SK-N-SH (cell line): ENCODE data around the gene B3GALT6. TPM values are rescaled to one million over a fixed set of nuclear protein-coding genes. Genes with fewer than 3 reads are reported as not detected.

Experiments used
- CTCF ChIA-PET: fragments of 300-600, 350-600 bp; formaldehyde crosslinking; extraction: SDS; loops from one replicate; lab custom pipeline; 2021; lab: Yijun Ruan, JAX
- POLR2A ChIA-PET: fragments of 350-600 bp; sonication (Branson Sonifier 250); formaldehyde crosslinking; extraction: SDS; loops from one replicate; lab custom pipeline; 2020; ENCODE audit warnings: antibody characterized with exemption, inconsistent platforms; lab: Yijun Ruan, JAX
- DNase-seq: peaks from one replicate; pipeline ENCODE4 v3.0.0; 2012
- H2AFZ ChIP-seq: fragments of 200-600 bp; sonication (generic); 2 replicates; pipeline ENCODE4 v1.8.1; 2016; ENCODE audit warnings: antibody characterized with exemption, mild to moderate bottlenecking, low read depth
- H3F3A ChIP-seq: fragments of 200-600 bp; sonication (generic); replicated peaks from 2 replicates; pipeline ENCODE3; 2016; ENCODE audit warnings: antibody characterized with exemption, mild to moderate bottlenecking; ENCODE audit not compliant: insufficient read depth
- H3K27ac ChIP-seq, 2 experiments: fragments of 200-500 bp in 1 of 2; fragments of 200-600 bp in 1 of 2; sonication (Bioruptor generic) in 1 of 2; sonication (generic), shearing (Covaris generic) in 1 of 2; 2 replicates each; pipeline versions ENCODE4 v1.5.1 to v1.6.1; 2014 to 2016; ENCODE audit warnings: low read depth in 2 of 2, inconsistent platforms in 1 of 2, low read length in 1 of 2, mild to moderate bottlenecking in 1 of 2, mixed read lengths in 1 of 2
- H3K27me3 ChIP-seq: fragments of 200-600 bp; sonication (generic), shearing (Covaris generic); 2 replicates; pipeline ENCODE4 v1.6.1; 2016; ENCODE audit warnings: mixed run types; ENCODE audit not compliant: insufficient read depth
- H3K36me3 ChIP-seq, 2 experiments: fragments of 200-500 bp in 1 of 2; fragments of 200-600 bp in 1 of 2; sonication (Bioruptor generic) in 1 of 2; sonication (generic) in 1 of 2; replicated peaks in 1 of 2; 2 replicates each; pipeline versions ENCODE3 to v1.5.1; 2014 to 2016; ENCODE audit warnings: low read length in 1 of 2, mild to moderate bottlenecking in 1 of 2; ENCODE audit not compliant: insufficient read depth in 2 of 2, control insufficient read depth in 1 of 2
- H3K4me1 ChIP-seq, 2 experiments: fragments of 200-500 bp in 1 of 2; fragments of 200-600 bp in 1 of 2; sonication (Bioruptor generic) in 1 of 2; sonication (generic), shearing (Covaris generic) in 1 of 2; 2 replicates each; pipeline versions ENCODE4 v1.5.1 to v1.6.1; 2014 to 2016; ENCODE audit warnings: low read depth in 1 of 2, low read length in 1 of 2, mixed run types in 1 of 2; ENCODE audit not compliant: insufficient read depth in 2 of 2, control insufficient read depth in 1 of 2
- H3K4me2 ChIP-seq: fragments of 200-600 bp; sonication (generic), shearing (Covaris generic); 2 replicates; pipeline ENCODE4 v1.6.1; 2017; ENCODE audit warnings: mixed run types
- H3K4me3 ChIP-seq, 2 experiments: fragments of 200-500 bp in 1 of 2; fragments of 200-600 bp in 1 of 2; sonication (Bioruptor generic) in 1 of 2; sonication (generic), shearing (Covaris generic) in 1 of 2; 2 replicates each; pipeline versions ENCODE4 v1.5.1 to v1.8.1; 2014 to 2016; ENCODE audit warnings: low read depth in 2 of 2, inconsistent platforms in 1 of 2, low read length in 1 of 2, mild to moderate bottlenecking in 1 of 2, mixed read lengths in 1 of 2, moderate library complexity in 1 of 2
- H3K79me2 ChIP-seq: fragments of 200-600 bp; sonication (generic); 2 replicates; pipeline ENCODE4 v1.8.1; 2017; ENCODE audit warnings: mild to moderate bottlenecking; ENCODE audit not compliant: insufficient read depth
- H3K9ac ChIP-seq: fragments of 200-600 bp; sonication (generic); 2 replicates; pipeline ENCODE4 v1.6.1; 2017; ENCODE audit warnings: mixed run types
- H3K9me2 ChIP-seq: fragments of 200-600 bp; sonication (generic); 2 replicates; pipeline ENCODE4 v1.6.1; 2017; ENCODE audit warnings: mixed run types
- H3K9me3 ChIP-seq: fragments of 200-600 bp; sonication (generic); 2 replicates; pipeline ENCODE4 v1.6.1; 2017; ENCODE audit warnings: mixed run types, mild to moderate bottlenecking, moderate library complexity
- H4K20me1 ChIP-seq: fragments of 200-600 bp; sonication (generic); 2 replicates; pipeline ENCODE4 v1.6.1; 2017; ENCODE audit warnings: mild to moderate bottlenecking, mixed run types; ENCODE audit not compliant: insufficient read depth
- CHD2 ChIP-seq: fragments of 150-350 bp; IDR thresholded peaks from 2 replicates; pipeline ENCODE4 v1.6.1; 2018; ENCODE audit warnings: low read length; ENCODE audit not compliant: partially characterized antibody
- EZH2phosphoT487 ChIP-seq: fragments of 200-600 bp; sonication (generic); IDR thresholded peaks from 2 replicates; pipeline ENCODE4 v1.6.1; 2017; ENCODE audit warnings: low read depth, mixed run types, mild to moderate bottlenecking, antibody characterized with exemption, moderate library complexity, borderline replicate concordance
- FOXJ3 ChIP-seq: sonication (generic); formaldehyde crosslinking; IDR thresholded peaks from 2 replicates; pipeline ENCODE4 v1.5.1; 2020; ENCODE audit warnings: mild to moderate bottlenecking, missing genetic modification reagents
- MAX ChIP-seq: IDR thresholded peaks from 2 replicates; pipeline ENCODE4 v1.4.0; 2012; ENCODE audit warnings: low read depth
- PBX3 ChIP-seq: IDR thresholded peaks from 2 replicates; pipeline ENCODE4; 2012
- REST ChIP-seq: IDR thresholded peaks from 2 replicates; pipeline ENCODE4 v1.6.1; 2012; ENCODE audit warnings: mild to moderate bottlenecking, low read depth, low read length, moderate library complexity
- SIN3A ChIP-seq: IDR thresholded peaks from 2 replicates; pipeline ENCODE4 v1.6.1; 2012; ENCODE audit warnings: low read depth, mild to moderate bottlenecking, low read length, moderate library complexity, borderline replicate concordance
- SMC3 ChIP-seq: IDR thresholded peaks from 2 replicates; pipeline ENCODE4 v1.6.1; 2012; ENCODE audit warnings: low read depth, low read length, improper control_type of control experiment
- TCF12 ChIP-seq: IDR thresholded peaks from 2 replicates; pipeline ENCODE4 v1.4.0; 2012
- USF1 ChIP-seq: IDR thresholded peaks from 2 replicates; pipeline ENCODE4 v1.4.0; 2012; ENCODE audit warnings: low read depth, borderline replicate concordance
- USF2 ChIP-seq: fragments of 150-350 bp; IDR thresholded peaks from 2 replicates; pipeline ENCODE4 v1.6.1; 2017; ENCODE audit warnings: antibody characterized with exemption, low read length, low read depth, borderline replicate concordance
- WGBS: methylation state at CpG from one replicate; pipeline ENCODE4 v1.1.6; 2017; ENCODE audit warnings: low lambda C conversion rate; 5-methylcytosine and 5-hydroxymethylcytosine counted together
- polyA plus RNA-seq, 3 experiments: library from polyadenylated mRNA; depleted of rRNA; stranded (reverse); fragments of >200 nt; gene quantifications; 2 replicates each; pipeline ENCODE4 v1.2.3, GENCODE V29; 2012

Gene B3GALT6
- polyA plus RNA-seq, 1 of the 3 experiments (the other 2 are of a cell fraction), result 38.8 TPM

GRCh38 chr1:1215080-1215676 is 16.9 kb upstream of the B3GALT6 start:
- no peak overlapping the region for H2AFZ ChIP-seq
- no peaks in the 10 kb centered on the region for H3K79me2 ChIP-seq
- POLR2A ChIA-PET, result interaction anchor here (0.6 kb wide), 1 partner anchor 159 kb away, joined by 3 read pairs; no protein-coding TSS in a partner anchor
- H3K4me3 ChIP-seq, result no peak overlapping the region
- H3K9me3 ChIP-seq, result no peaks in the 10 kb centered on the region
- no peaks in the 10 kb centered on the region for H3K4me1 ChIP-seq
- no peaks in the 10 kb centered on the region for H3K27me3 ChIP-seq
- no peaks in the 10 kb centered on the region for H3K9me2 ChIP-seq
- no peaks in the 10 kb centered on the region for H4K20me1 ChIP-seq
- no peak overlapping the region for H3K4me2 ChIP-seq
- TF ChIP-seq MAX (no peak), USF1 (no peak), CHD2 (no peak), TCF12 (no peak), EZH2phosphoT487 (no peak), FOXJ3 (CRISPR knock-in tag) (no peak), SMC3 (no peak), USF2 (no peak), PBX3 (no peak), REST (no peak), SIN3A (no peak)
- WGBS, result 93% methylated on average over 3 of the region's 11 CpGs
- H3F3A ChIP-seq, result no peaks in the 10 kb centered on the region
- H3K27ac ChIP-seq, result no peak overlapping the region
- no peak for DNase-seq
- H3K9ac ChIP-seq, result no peak overlapping the region
- H3K36me3 ChIP-seq, result peaks cover 0 to 28% of the 10 kb centered on the region in 2 experiments
- CTCF ChIA-PET, result interaction anchor here (0.7 to 1.1 kb wide), 3 partner anchors 16 to 176 kb away, joined by 3 read pairs; no protein-coding TSS in a partner anchor
